Gastroesophageal sphincter (tissue), 3 donors: Measurements from ENCODE around the gene SHC4.

ENCODE experiments used
- POLR2A ChIP-seq, 2 donors: fragments of 450-650 bp; IDR thresholded peaks; one replicate each; pipeline ENCODE4 v1.6.1; 2017; ENCODE audit warnings: antibody characterized with exemption in 2 of 2, mild to moderate bottlenecking in 2 of 2, moderate library complexity in 1 of 2
- POLR2AphosphoS5 ChIP-seq: sonication (generic); formaldehyde crosslinking; IDR thresholded peaks from one replicate; pipeline ENCODE4 v1.6.1; 2017; ENCODE audit warnings: antibody characterized with exemption
- TF ChIP-seq, protein P1 (sequence below), 4 experiments: fragments of 200-600 bp in 2 of 4; fragments of 450-650 bp in 2 of 4; sonication (generic) in 1 of 4; IDR thresholded peaks; one replicate each; pipeline ENCODE4 v1.5.1; 2017 to 2019; ENCODE audit warnings: antibody characterized with exemption in 4 of 4, mild to moderate bottlenecking in 2 of 4, moderate library complexity in 2 of 4

DNA sequence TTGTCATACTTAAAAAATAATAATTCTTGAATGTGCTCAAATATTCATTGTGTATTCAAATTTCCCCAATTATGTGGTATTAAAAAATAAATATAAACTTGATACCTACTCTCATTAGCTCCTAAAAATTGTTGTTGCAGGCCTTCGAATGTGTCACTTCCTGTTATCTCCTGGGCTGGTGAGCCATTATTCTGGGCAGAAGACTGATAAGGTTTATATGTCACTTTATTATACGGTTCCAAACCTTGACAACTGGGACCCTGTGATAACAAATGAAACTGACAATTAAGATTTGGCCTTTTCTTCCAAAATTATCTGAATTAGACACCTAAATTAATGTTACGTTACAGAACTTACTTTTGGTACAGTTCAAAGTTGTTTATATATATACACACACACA lies 167.8 kb downstream of the SHC4 start:
- no peak for TF ChIP-seq POLR2AphosphoS5
- TF ChIP-seq POLR2A (IDR thresholded peaks at IDR 0.05), result no peak
- TF ChIP-seq, protein P1, sequence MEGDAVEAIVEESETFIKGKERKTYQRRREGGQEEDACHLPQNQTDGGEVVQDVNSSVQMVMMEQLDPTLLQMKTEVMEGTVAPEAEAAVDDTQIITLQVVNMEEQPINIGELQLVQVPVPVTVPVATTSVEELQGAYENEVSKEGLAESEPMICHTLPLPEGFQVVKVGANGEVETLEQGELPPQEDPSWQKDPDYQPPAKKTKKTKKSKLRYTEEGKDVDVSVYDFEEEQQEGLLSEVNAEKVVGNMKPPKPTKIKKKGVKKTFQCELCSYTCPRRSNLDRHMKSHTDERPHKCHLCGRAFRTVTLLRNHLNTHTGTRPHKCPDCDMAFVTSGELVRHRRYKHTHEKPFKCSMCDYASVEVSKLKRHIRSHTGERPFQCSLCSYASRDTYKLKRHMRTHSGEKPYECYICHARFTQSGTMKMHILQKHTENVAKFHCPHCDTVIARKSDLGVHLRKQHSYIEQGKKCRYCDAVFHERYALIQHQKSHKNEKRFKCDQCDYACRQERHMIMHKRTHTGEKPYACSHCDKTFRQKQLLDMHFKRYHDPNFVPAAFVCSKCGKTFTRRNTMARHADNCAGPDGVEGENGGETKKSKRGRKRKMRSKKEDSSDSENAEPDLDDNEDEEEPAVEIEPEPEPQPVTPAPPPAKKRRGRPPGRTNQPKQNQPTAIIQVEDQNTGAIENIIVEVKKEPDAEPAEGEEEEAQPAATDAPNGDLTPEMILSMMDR (IDR thresholded peaks at IDR 0.05), result no peak
